ENCODE data around the gene USP5. TPM values are rescaled to one million over a fixed set of nuclear protein-coding genes. Genes with fewer than 3 reads are reported as not detected.
"Not testable (repeated sequence)": the region's sequence is repeated elsewhere in the genome, so short reads cannot be mapped to it uniquely, and the experiment has no call there.

USP5 gene
- total RNA-seq, 2 donors from 2014 or later = 87.0 to 91.1 TPM

- peak; percentile 94 for DNase-seq (ENCODE audit: low spot score)
- intact Hi-C loops (cut with DNase I) = no loop called here
Observed at GRCh38 chr12:6872073-6873048, 20.4 kb downstream of the USP5 start.

GRCh38 chr12:6873094-6874014 lies 21.4 kb downstream of the USP5 start, which contains the start of gene SPSB2:
Gene SPSB2, minus strand, starts transcription at chr12:6873303. Its CDS starts 402 bp downstream, at chr12:6872901.
- peak; percentile 100 for DNase-seq (ENCODE audit: low spot score)
- intact Hi-C loops (cut with DNase I) = no loop called here

- intact Hi-C loops (cut with DNase I); DNase-seq (ENCODE audit: low spot score): not testable (repeated sequence)
Observed at GRCh38 chr12:6874015-6874368, 22.0 kb downstream of the USP5 start.

- intact Hi-C loops (cut with DNase I); DNase-seq (ENCODE audit: low spot score): not testable (repeated sequence)
Observed at GRCh38 chr12:6879824-6880223, 27.9 kb downstream of the USP5 start.

GRCh38 chr12:6883252-6883651 lies 31.3 kb downstream of the USP5 start:
- peak; percentile 38 for DNase-seq (ENCODE audit: low spot score)
- intact Hi-C loops (cut with DNase I) = no loop called here

- intact Hi-C loops (cut with DNase I) = no loop called here
- DNase-seq (ENCODE audit: low spot score) = peak; percentile 47
Observed at GRCh38 chr12:6883683-6884082, 31.7 kb downstream of the USP5 start.

- intact Hi-C loops (cut with DNase I) = no loop called here
Observed at GRCh38 chr12:6884539-6884938, 32.6 kb downstream of the USP5 start.

GRCh38 chr12:6886206-6886999 lies 34.5 kb downstream of the USP5 start:
- DNase-seq (ENCODE audit: low spot score) = peak; percentile 44
- intact Hi-C loops (cut with DNase I) = not testable (repeated sequence)

More at GRCh38 chr12:6884539-6884938, 32.6 kb downstream of the USP5 start:
- DNase-seq (ENCODE audit: low spot score) = peak; percentile 31

GRCh38 chr12:6887460-6887859 lies 35.5 kb downstream of the USP5 start:
- intact Hi-C loops (cut with DNase I) = no loop called here
- DNase-seq (ENCODE audit: low spot score) = peak; percentile 47

- intact Hi-C loops (cut with DNase I) = no loop called here
- DNase-seq (ENCODE audit: low spot score) = no peak
Observed at GRCh38 chr12:6888360-6888759, 36.4 kb downstream of the USP5 start.

- intact Hi-C loops (cut with DNase I) = not testable (repeated sequence)
- DNase-seq (ENCODE audit: low spot score) = peak; percentile 22
Observed at GRCh38 chr12:6888794-6889193, 36.8 kb downstream of the USP5 start.

GRCh38 chr12:6889775-6890573 lies 38.0 kb downstream of the USP5 start:
- intact Hi-C loops (cut with DNase I) = not testable (repeated sequence)
- peak; percentile 59 for DNase-seq (ENCODE audit: low spot score)

- DNase-seq (ENCODE audit: low spot score) = peak; percentile 100
- intact Hi-C loops (cut with DNase I) = no loop called here
Observed at GRCh38 chr12:6890789-6891645, 39.1 kb downstream of the USP5 start.

- DNase-seq (ENCODE audit: low spot score) = peak; percentile 63
- intact Hi-C loops (cut with DNase I) = no loop called here
Observed at GRCh38 chr12:6891646-6892001, 39.7 kb downstream of the USP5 start.

- intact Hi-C loops (cut with DNase I) = not testable (repeated sequence)
Observed at GRCh38 chr12:6892683-6893082, 40.7 kb downstream of the USP5 start.

GRCh38 chr12:6894321-6894720 lies 42.4 kb downstream of the USP5 start:
- DNase-seq (ENCODE audit: low spot score) = peak; percentile 41
- intact Hi-C loops (cut with DNase I) = no loop called here

More at GRCh38 chr12:6892683-6893082, 40.7 kb downstream of the USP5 start:
- DNase-seq (ENCODE audit: low spot score) = peak; percentile 18

GRCh38 chr12:6896846-6897435 lies 45.0 kb downstream of the USP5 start:
- DNase-seq (ENCODE audit: low spot score) = peak; percentile 57
- intact Hi-C loops (cut with DNase I) = no loop called here
